ENCODE measurements around the gene CMIP.

CMIP gene

GRCh38 chr16:81464279-81464678 lies 19.7 kb downstream of the CMIP start:
- DNase-seq = no peak

GRCh38 chr16:81465375-81465943 lies 20.9 kb downstream of the CMIP start:
- DNase-seq = no peak

GRCh38 chr16:81466356-81466980 lies 21.9 kb downstream of the CMIP start:
- DNase-seq = no peak

DNA sequence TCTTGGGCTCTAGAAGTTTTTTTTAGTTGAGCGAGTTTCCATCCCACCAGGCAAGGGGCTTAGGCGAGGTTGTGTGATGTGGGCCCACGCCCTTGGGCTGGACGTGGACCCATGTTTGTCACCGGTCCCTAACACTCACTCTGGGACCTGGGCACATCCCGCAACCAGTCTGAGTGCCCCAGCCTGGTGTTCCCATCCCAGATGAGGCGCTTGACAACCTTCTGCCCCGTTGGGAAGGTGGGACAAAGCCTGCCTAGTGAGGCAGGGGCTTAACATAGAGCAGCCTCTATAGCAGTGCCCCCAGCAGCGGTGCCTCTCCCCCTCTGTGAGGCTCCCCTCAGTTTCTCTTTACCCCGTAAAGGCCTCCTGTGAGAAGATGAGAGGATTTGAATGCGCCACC lies 22.5 kb downstream of the CMIP start:
- no peak for DNase-seq

- DNase-seq = no peak
Measured at GRCh38 chr16:81467815-81468214, 23.2 kb downstream of the CMIP start.

GRCh38 chr16:81468269-81468902 lies 23.8 kb downstream of the CMIP start:
- no peak for DNase-seq

DNA sequence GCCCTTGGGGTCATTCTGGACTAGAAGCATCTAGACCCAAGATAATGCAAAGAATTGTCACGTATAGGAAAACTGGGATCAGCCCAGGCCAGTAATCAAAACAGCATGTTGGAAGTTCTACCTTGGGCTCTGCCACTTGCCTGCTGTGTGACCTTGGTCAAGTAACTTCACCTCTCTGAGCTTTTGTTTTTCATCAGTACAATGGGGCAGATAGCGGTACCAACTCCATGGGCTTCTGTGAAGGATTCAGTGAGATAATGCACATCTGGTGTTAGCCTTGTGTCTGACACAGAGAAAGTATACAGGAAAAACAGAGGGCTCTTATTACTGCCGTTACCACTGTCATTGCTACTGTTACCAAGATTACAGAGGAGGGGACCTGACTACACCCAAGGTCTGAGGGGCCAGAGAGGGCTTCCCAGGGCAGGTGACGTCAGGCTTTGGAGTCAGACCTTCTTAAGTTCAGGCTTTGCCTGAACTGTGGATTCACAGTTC lies 24.6 kb downstream of the CMIP start:
- no peak for DNase-seq

DNA sequence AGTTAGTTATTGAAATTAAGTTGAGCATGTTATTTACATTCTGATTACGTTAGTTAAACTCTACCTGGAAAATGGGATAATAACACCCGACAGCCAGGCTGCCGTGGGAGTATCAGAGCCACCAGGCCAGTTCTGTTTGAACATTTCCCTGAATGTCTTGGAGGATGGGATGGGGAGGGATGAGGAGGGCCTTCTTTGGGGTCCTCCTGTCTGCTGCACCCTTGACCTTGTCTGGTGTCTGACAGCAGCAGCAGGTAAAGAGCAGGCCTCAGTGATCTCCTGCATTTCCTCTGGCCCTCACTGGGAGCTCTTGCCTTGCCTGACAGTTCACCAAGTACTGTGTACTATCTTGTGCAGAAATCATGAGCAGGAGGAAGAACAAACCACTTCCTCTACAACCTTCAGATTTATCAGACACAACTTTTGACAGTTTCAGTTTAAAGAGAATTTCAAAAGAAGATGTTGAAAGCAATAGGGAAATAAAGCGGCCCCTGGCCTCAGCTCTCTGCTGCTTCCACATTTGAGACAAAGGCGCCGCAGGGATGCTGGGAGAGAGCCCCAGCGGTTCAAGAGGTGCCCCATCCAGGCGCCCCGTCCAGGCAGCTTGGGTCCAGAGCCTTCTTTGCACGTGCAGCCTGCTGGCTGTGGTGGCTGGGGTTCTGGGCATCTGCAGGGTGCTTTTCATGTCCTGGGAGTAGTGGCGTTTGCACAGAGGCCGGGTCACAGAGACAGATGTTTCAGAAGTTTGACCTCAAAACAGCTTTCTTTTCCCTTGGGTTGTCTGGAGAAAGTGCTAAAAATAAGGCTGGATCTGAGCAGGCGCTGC lies 25.3 kb downstream of the CMIP start:
- DNase-seq = no peak

- DNase-seq = no peak
Measured at GRCh38 chr16:81470796-81471636, 26.4 kb downstream of the CMIP start.

GRCh38 chr16:81471882-81472281 lies 27.3 kb downstream of the CMIP start:
- no peak for DNase-seq

- DNase-seq = no peak
Measured at GRCh38 chr16:81472391-81472790, 27.8 kb downstream of the CMIP start.

- no peak for DNase-seq
Measured at GRCh38 chr16:81473066-81473488, 28.5 kb downstream of the CMIP start.

DNA sequence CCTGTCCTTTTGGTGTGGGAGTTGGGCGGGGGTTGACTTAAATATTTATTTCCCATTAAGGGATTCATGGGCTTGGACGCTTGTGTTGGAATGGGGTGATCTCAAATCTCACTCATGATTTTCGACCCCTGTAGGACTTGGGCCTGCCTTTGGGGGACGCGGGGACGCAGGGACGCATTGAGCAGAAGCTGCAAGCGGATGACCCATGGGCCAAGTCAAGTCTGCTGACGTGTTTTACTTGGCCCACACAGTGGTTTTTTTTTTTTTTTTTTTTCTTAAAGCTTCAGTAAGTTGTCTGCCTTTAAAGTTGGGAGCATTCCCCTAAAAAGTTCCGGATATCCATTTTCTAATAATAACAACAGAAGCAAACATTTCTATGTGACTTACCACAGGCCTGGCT lies 28.9 kb downstream of the CMIP start:
- no peak for DNase-seq

GRCh38 chr16:81473969-81474959 lies 29.7 kb downstream of the CMIP start:
- no peak for DNase-seq

DNA sequence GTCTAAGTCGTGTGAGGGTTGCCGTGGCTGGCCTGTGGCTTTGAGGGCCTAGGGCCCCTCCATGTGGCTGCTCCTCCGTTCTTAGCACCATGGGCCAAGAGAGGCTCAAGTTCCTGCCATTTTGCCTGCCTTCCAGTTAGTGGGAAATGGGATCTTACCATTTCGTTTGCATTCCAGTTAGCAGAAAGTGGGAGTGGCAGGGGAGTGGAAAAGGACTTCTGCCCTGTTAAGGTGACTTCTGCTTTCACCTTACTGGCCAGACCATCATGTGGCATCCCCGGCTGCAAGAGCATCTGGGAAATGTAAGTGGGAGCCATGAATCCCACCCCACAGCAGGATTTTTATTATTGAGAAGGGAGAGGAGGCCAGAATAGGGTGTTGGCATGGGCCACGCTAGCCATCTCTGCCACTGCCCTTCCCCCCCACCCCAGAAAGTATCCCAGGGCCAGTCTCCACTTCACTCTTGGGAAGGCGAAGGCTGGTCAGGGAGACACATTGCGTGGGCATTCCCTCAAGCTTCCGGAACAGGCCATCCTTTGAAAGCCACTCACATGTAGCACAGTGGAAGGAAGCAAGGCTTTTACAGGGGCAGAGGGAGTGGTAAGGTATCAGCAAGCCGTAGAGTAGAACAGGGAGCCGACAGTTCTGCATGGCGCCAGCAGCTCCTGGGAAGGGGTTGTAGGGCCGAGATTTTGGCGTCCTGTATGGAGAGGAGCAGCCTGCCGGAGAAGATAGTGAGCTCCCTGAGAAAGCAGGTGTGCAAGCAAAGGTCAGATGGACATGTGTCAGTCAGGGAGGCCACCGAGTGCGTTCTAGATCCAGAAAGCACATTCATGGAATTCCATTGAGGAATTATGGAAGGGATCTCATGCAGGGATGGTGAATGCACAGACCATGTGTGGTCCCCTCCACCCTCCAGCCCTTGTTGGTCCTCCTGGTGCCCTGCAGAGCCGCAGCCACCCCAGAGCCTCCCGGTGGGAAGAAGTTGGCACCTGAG lies 33.4 kb downstream of the CMIP start:
- no peak for DNase-seq

- DNase-seq = no peak
Measured at GRCh38 chr16:81478876-81479511, 34.4 kb downstream of the CMIP start.

DNA sequence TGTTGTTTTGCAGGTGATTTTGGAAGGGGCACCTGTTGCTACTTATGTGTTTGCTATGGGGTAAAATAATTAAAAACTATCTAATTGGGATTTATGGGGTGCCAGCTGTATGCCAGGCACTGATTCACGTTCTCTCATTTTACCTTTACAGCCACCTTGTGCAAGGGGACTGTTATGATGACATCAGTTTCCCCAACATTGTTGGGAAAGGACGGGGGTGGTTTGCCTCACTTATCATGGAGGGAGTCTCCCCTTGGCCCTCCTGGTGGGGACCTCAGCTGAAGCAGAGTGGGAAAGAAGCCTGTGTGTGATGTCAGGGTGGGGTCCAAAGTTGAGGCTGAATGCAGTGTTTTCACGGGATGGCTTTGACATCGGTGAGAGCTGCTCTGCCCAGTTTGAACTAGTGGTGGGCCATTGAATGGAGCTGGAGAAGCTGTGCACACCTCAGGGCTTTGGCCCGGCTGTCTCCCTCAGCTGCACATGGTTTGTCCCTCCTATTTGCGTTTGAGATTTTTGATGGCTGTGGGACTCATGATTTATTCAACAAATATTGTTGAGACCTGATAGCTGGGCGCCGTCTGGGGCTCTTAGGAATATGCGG lies 36.1 kb downstream of the CMIP start:
- DNase-seq = no peak

DNA sequence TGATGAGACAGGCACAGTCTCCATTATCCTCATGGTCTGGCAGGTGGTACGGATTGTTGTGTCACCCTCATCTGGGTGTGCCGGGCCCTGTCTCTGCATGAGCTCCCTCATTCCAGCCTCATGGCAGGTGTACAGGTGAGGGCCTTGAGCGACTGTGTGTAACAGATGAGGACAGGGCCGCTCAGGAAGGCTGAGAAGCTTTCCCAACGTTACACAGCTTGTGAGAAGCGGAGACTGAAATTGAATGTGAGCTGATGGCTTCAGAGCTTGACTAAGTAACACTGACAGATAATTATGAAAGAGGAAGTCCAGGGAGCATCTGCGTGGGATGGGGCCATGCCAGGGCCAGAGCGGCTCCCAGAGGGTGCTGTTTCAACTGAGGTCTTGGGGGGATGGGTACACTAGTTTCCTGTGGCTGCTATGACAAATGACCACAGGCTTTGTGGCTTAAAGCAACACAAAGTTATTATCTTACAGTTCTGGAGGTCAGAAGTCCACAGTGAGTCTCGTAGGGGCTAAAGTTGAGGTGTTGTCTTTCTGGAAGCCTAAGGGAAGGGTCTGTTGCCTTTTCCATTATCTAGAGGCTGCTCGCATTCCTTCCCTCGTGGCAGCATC lies 36.7 kb downstream of the CMIP start:
- no peak for DNase-seq

Data from activated CD4-positive, CD25-positive, alpha-beta regulatory T cell treated with anti-CD3 and anti-CD28 coated beads, Interleukin-2, amount 50 U/mL, for 72 hours (primary cell).